HG03342 (cell line): ENCODE measurements around the gene KRTAP10-5.
"Not testable (repeated sequence)": the region's sequence is repeated elsewhere in the genome, so short reads cannot be mapped to it uniquely, and the experiment has no call there.

Experiments used
- ATAC-seq: cut with Tn5 transposase; IDR thresholded peaks from one replicate; pipeline ENCODE4 v1.9.1; 2021; ENCODE audit warnings: mild to moderate bottlenecking, moderate library complexity; ENCODE audit not compliant: unreplicated experiment

Gene KRTAP10-5

GRCh38 chr21:44591801-44592130, 11.4 kb upstream of the KRTAP10-5 start:
- ATAC-seq: not testable (repeated sequence)

GRCh38 chr21:44590897-44591800, 10.7 kb upstream of the KRTAP10-5 start:
- ATAC-seq: not testable (repeated sequence)

- ATAC-seq: no peak
Observed at GRCh38 chr21:44590311-44590721, 9.9 kb upstream of the KRTAP10-5 start.

- ATAC-seq: no peak
Observed at GRCh38 chr21:44589586-44590305, 9.3 kb upstream of the KRTAP10-5 start.

GRCh38 chr21:44589094-44589493, 8.7 kb upstream of the KRTAP10-5 start:
- ATAC-seq: no peak

- ATAC-seq: no peak
Observed at GRCh38 chr21:44585892-44586291, 5.5 kb upstream of the KRTAP10-5 start.

GRCh38 chr21:44583800-44584147, 3.4 kb upstream of the KRTAP10-5 start:
- no peak for ATAC-seq

- no peak for ATAC-seq
Observed at GRCh38 chr21:44583089-44583799, 2.8 kb upstream of the KRTAP10-5 start.

GRCh38 chr21:44582055-44582454, 1.7 kb upstream of the KRTAP10-5 start:
- ATAC-seq: no peak

- ATAC-seq: no peak
Observed at GRCh38 chr21:44581158-44581557, 754 bp upstream of the KRTAP10-5 start.

- ATAC-seq: no peak
Observed at GRCh38 chr21:44579833-44580144, 615 bp downstream of the KRTAP10-5 start.

GRCh38 chr21:44579056-44579832, 1.2 kb downstream of the KRTAP10-5 start:
- no peak for ATAC-seq

GRCh38 chr21:44578371-44579055, 1.9 kb downstream of the KRTAP10-5 start:
- ATAC-seq: no peak

- no peak for ATAC-seq
Observed at GRCh38 chr21:44576025-44576420, 4.4 kb downstream of the KRTAP10-5 start.

- no peak for ATAC-seq
Observed at GRCh38 chr21:44575307-44576024, 4.9 kb downstream of the KRTAP10-5 start.

- ATAC-seq: no peak
Observed at GRCh38 chr21:44574457-44575306, 5.7 kb downstream of the KRTAP10-5 start.

GRCh38 chr21:44573630-44574456, 6.6 kb downstream of the KRTAP10-5 start, which contains the start of gene KRTAP10-4:
Gene KRTAP10-4, plus strand, starts transcription at chr21:44573729. Its CDS starts 30 bp downstream, at chr21:44573759.
- not testable (repeated sequence) for ATAC-seq
